Osteoblast (primary cell): ENCODE results near the gene SLK. TPM values are rescaled to one million over a fixed set of nuclear protein-coding genes. Genes with fewer than 3 reads are reported as not detected.

ENCODE experiments used
- DNase-seq: peaks from one replicate; pipeline ENCODE4 v3.0.0; 2011; ENCODE audit warnings: low spot score, mixed read lengths; ENCODE audit not compliant: insufficient read length; ENCODE audit errors: missing footprints
- H2AFZ ChIP-seq: 2 replicates; pipeline ENCODE4 v1.6.0; 2011; ENCODE audit warnings: mild to moderate bottlenecking, low read length
- H3K27ac ChIP-seq: 2 replicates; pipeline ENCODE4 v1.5.1; 2011; ENCODE audit warnings: mild to moderate bottlenecking, low read depth, low read length, moderate library complexity
- H3K27me3 ChIP-seq: 2 replicates; pipeline ENCODE4 v1.6.0; 2012; ENCODE audit warnings: mild to moderate bottlenecking, control low read depth, inconsistent platforms, low read length, moderate library complexity; ENCODE audit not compliant: insufficient read depth
- H3K36me3 ChIP-seq: 2 replicates; pipeline ENCODE4 v1.5.1; 2011; ENCODE audit warnings: mild to moderate bottlenecking, low read length, control low read depth, moderate library complexity; ENCODE audit not compliant: insufficient read depth
- H3K4me1 ChIP-seq: 2 replicates; pipeline ENCODE4 v1.5.1; 2011; ENCODE audit warnings: mild to moderate bottlenecking, low read length, control low read depth, moderate library complexity; ENCODE audit not compliant: insufficient read depth
- H3K4me2 ChIP-seq: 2 replicates; pipeline ENCODE4 v1.6.0; 2011; ENCODE audit warnings: mild to moderate bottlenecking, low read length; ENCODE audit not compliant: insufficient read depth
- H3K4me3 ChIP-seq: fragments of 200-600 bp; sonication (generic); 3 replicates; pipeline ENCODE4 v1.5.1; 2012; ENCODE audit warnings: mild to moderate bottlenecking, low read length, inconsistent platforms; ENCODE audit not compliant: insufficient read depth
- H3K79me2 ChIP-seq: 2 replicates; pipeline ENCODE4 v1.6.0; 2012; ENCODE audit warnings: mild to moderate bottlenecking, low read length, control low read depth, inconsistent platforms; ENCODE audit not compliant: insufficient read depth
- H3K9me3 ChIP-seq: 2 replicates; pipeline ENCODE4 v1.5.1; 2011; ENCODE audit warnings: low read depth, low read length, control low read depth
- H4K20me1 ChIP-seq: 2 replicates; pipeline ENCODE4 v1.6.0; 2012; ENCODE audit warnings: mild to moderate bottlenecking, low read length, control low read depth; ENCODE audit not compliant: insufficient read depth
- CTCF ChIP-seq: IDR thresholded peaks from 2 replicates; pipeline ENCODE4 v1.5.1; 2011; ENCODE audit warnings: mild to moderate bottlenecking, low read depth, low read length, moderate library complexity; ENCODE audit errors: extremely low read depth
- total RNA-seq: library from RNA; depleted of rRNA; stranded (reverse); fragments of >200 nt; gene quantifications from 2 replicates; pipeline ENCODE4 v1.2.3, GENCODE V29; 2012

The SLK gene
- total RNA-seq, result 48.1 and 53.3 TPM in 2 replicates

- H2AFZ ChIP-seq, result peak within 1 kb of the TSS; percentile 99
- peak within 1 kb of the TSS; percentile 81 for H3K4me2 ChIP-seq
- H3K4me1 ChIP-seq, result peaks cover 9% of the 10 kb centered on the region
- peak; percentile 99 for DNase-seq
- no peaks in the 10 kb centered on the region for H3K36me3 ChIP-seq
- no peaks in the 10 kb centered on the region for H3K27me3 ChIP-seq
- H3K4me3 ChIP-seq, result peak within 1 kb of the TSS; percentile 96
- H4K20me1 ChIP-seq, result peaks cover 30% of the 10 kb centered on the region
- H3K79me2 ChIP-seq, result peaks cover 48% of the 10 kb centered on the region
- peak within 1 kb of the TSS; percentile 74 for H3K27ac ChIP-seq
- TF ChIP-seq CTCF, result no peak
- no peaks in the 10 kb centered on the region for H3K9me3 ChIP-seq
These were observed at the start of gene SLK for GRCh38 chr10:103966671-103967447. TSS of gene SLK (plus strand) at chr10:103967140. CDS start at chr10:103967746, 606 bp downstream.

GRCh38 chr10:103917302-103918052, 49.5 kb upstream of the SLK start:
- no peaks in the 10 kb centered on the region for H3K27me3 ChIP-seq
- H2AFZ ChIP-seq, result peak overlapping the region; percentile 96
- peaks cover 30% of the 10 kb centered on the region for H3K4me1 ChIP-seq
- H3K4me2 ChIP-seq, result peak overlapping the region; percentile 94
- no peaks in the 10 kb centered on the region for H3K9me3 ChIP-seq
- no peaks in the 10 kb centered on the region for H4K20me1 ChIP-seq
- no peak for TF ChIP-seq CTCF
- peak overlapping the region; percentile 85 for H3K27ac ChIP-seq
- H3K79me2 ChIP-seq, result peaks cover 31% of the 10 kb centered on the region
- H3K36me3 ChIP-seq, result no peaks in the 10 kb centered on the region
- peak; percentile 79 for DNase-seq
- peak overlapping the region; percentile 87 for H3K4me3 ChIP-seq

GRCh38 chr10:103918053-103918846, 48.7 kb upstream of the SLK start, which contains the start of gene STN1:
TSS of gene STN1 (minus strand) at chr10:103918184. CDS start at chr10:103917594, 590 bp downstream.
- no peaks in the 10 kb centered on the region for H3K36me3 ChIP-seq
- no peak for TF ChIP-seq CTCF
- H3K27ac ChIP-seq, result peak within 1 kb of the TSS; percentile 90
- H2AFZ ChIP-seq, result peak within 1 kb of the TSS; percentile 96
- DNase-seq, result peak; percentile 98
- peaks cover 28% of the 10 kb centered on the region for H3K79me2 ChIP-seq
- peaks cover 30% of the 10 kb centered on the region for H3K4me1 ChIP-seq
- peak within 1 kb of the TSS; percentile 94 for H3K4me2 ChIP-seq
- H3K9me3 ChIP-seq, result no peaks in the 10 kb centered on the region
- H3K4me3 ChIP-seq, result peak within 1 kb of the TSS; percentile 87
- H4K20me1 ChIP-seq, result no peaks in the 10 kb centered on the region
- H3K27me3 ChIP-seq, result no peaks in the 10 kb centered on the region
